Cardiac muscle cell (in vitro differentiated cells and primary cell): ENCODE measurements around the gene MZT2B. TPM values are rescaled to one million over a fixed set of nuclear protein-coding genes. Genes with fewer than 3 reads are reported as not detected.
"Not testable (repeated sequence)": the region's sequence is repeated elsewhere in the genome, so short reads cannot be mapped to it uniquely, and the experiment has no call there.

Experiments
- DNase-seq, 2 donors: peaks; one replicate each; pipeline versions ENCODE4 v3.0.0 to v3.0.0-alpha.2; 2010 to 2017; ENCODE audit warnings: low read depth in 1 of 2, low spot score in 1 of 2
- H3K27ac ChIP-seq: fragments of 200-600 bp; sonication (generic); 2 replicates; pipeline ENCODE4 v1.5.1; 2016
- H3K27me3 ChIP-seq: fragments of 200-600 bp; sonication (generic); 2 replicates; pipeline ENCODE4 v1.6.0; 2016; ENCODE audit warnings: control low read depth
- H3K36me3 ChIP-seq: fragments of 200-600 bp; sonication (generic); 2 replicates; pipeline ENCODE4 v1.5.1; 2016; ENCODE audit warnings: control low read depth
- H3K4me1 ChIP-seq: fragments of 200-600 bp; sonication (generic); 2 replicates; pipeline ENCODE4 v1.8.1; 2017; ENCODE audit warnings: low read depth, mild to moderate bottlenecking, mixed run types
- H3K4me3 ChIP-seq: fragments of 200-600 bp; sonication (generic); 2 replicates; pipeline ENCODE4 v1.5.1; 2016; ENCODE audit warnings: mild to moderate bottlenecking
- H3K9me3 ChIP-seq: fragments of 200-600 bp; sonication (generic); 2 replicates; pipeline ENCODE4 v1.5.1; 2017; ENCODE audit warnings: low read depth, mild to moderate bottlenecking, control low read depth
- CTCF ChIP-seq: IDR thresholded peaks from 2 replicates; pipeline ENCODE4 v1.5.1; 2012; ENCODE audit warnings: low read depth, mild to moderate bottlenecking, low read length
- polyA plus RNA-seq: library from polyadenylated mRNA; unstranded; fragments of >200 nt; fragmentation: Nextera tagmentation; extraction: Ambion mirVana; gene quantifications from 2 replicates; pipeline ENCODE4 v1.2.1, GENCODE V29; 2016
- total RNA-seq: library from RNA; depleted of rRNA; stranded (reverse); fragments of >200 nt; gene quantifications from 2 replicates; pipeline ENCODE4 v1.2.3, GENCODE V29; 2016

Gene MZT2B
- total and polyA plus RNA-seq, 2 experiments from 2014 or later = 266 to 438 TPM

GRCh38 chr2:130183512-130184373, 1.7 kb downstream of the MZT2B start:
- peak in 1 of 2 donors; percentile 56 for DNase-seq
- Histone ChIP-seq H3K27me3 (no peaks in the 10 kb centered on the region), H3K9me3 (no peaks in the 10 kb centered on the region), H3K4me1 (no peaks in the 10 kb centered on the region), H3K27ac (no peak overlapping the region), H3K36me3 (no peaks in the 10 kb centered on the region), H3K4me3 (no peak overlapping the region)
- TF ChIP-seq CTCF = no peak

- no peaks in the 10 kb centered on the region for H3K27me3 ChIP-seq
- no peak for DNase-seq
- H3K4me1 ChIP-seq = no peaks in the 10 kb centered on the region
- no peak overlapping the region for H3K27ac ChIP-seq
- TF ChIP-seq CTCF = no peak
- no peak overlapping the region for H3K4me3 ChIP-seq
- H3K36me3 ChIP-seq = no peaks in the 10 kb centered on the region
- no peaks in the 10 kb centered on the region for H3K9me3 ChIP-seq
Observed at GRCh38 chr2:130185436-130185835, 3.4 kb downstream of the MZT2B start.

GRCh38 chr2:130185896-130186295, 3.8 kb downstream of the MZT2B start:
- Histone ChIP-seq H3K4me3 (no peak overlapping the region), H3K9me3 (no peaks in the 10 kb centered on the region), H3K4me1 (no peaks in the 10 kb centered on the region), H3K27ac (no peak overlapping the region), H3K36me3 (no peaks in the 10 kb centered on the region), H3K27me3 (no peaks in the 10 kb centered on the region)
- no peak for DNase-seq
- no peak for TF ChIP-seq CTCF

GRCh38 chr2:130186391-130186790, 4.3 kb downstream of the MZT2B start:
- Histone ChIP-seq H3K36me3 (no peaks in the 10 kb centered on the region), H3K4me3 (no peak overlapping the region), H3K9me3 (no peaks in the 10 kb centered on the region), H3K27ac (no peak overlapping the region), H3K4me1 (no peaks in the 10 kb centered on the region), H3K27me3 (no peaks in the 10 kb centered on the region)
- no peak for DNase-seq
- no peak for TF ChIP-seq CTCF

GRCh38 chr2:130187268-130187667, 5.2 kb downstream of the MZT2B start:
- H3K27ac ChIP-seq = no peak overlapping the region
- TF ChIP-seq CTCF = no peak
- DNase-seq = no peak
- H3K27me3 ChIP-seq = no peaks in the 10 kb centered on the region
- H3K4me3 ChIP-seq = no peak overlapping the region
- H3K36me3 ChIP-seq = no peaks in the 10 kb centered on the region
- no peaks in the 10 kb centered on the region for H3K9me3 ChIP-seq
- no peaks in the 10 kb centered on the region for H3K4me1 ChIP-seq

GRCh38 chr2:130187859-130188792, 6.1 kb downstream of the MZT2B start:
- H3K4me3 ChIP-seq, H3K27me3 ChIP-seq, DNase-seq, H3K36me3 ChIP-seq, H3K9me3 ChIP-seq, H3K4me1 ChIP-seq, H3K27ac ChIP-seq: not testable (repeated sequence)

GRCh38 chr2:130188958-130189357, 6.9 kb downstream of the MZT2B start:
- H3K27ac ChIP-seq, DNase-seq, H3K27me3 ChIP-seq, H3K36me3 ChIP-seq, H3K4me1 ChIP-seq, H3K9me3 ChIP-seq, H3K4me3 ChIP-seq: not testable (repeated sequence)
